Thyroid gland (tissue), 4 donors: ENCODE measurements around the gene KLK11. TPM values are rescaled to one million over a fixed set of nuclear protein-coding genes. Genes with fewer than 3 reads are reported as not detected.

Experiments used
- DNase-seq, 2 donors: peaks; one replicate each; pipeline ENCODE4 v3.0.0-alpha.2; 2019
- H3K27ac ChIP-seq, 3 donors: fragments of 200-600 bp; sonication (generic); 1 replicate in 2 of 3; 2 replicates in 1 of 3; pipeline ENCODE4 v1.5.1; 2016 to 2019; ENCODE audit warnings: mild to moderate bottlenecking in 1 of 3, moderate library complexity in 1 of 3
- H3K27me3 ChIP-seq: fragments of 200-600 bp; sonication (generic); one replicate; pipeline ENCODE4 v1.5.1; 2019
- H3K36me3 ChIP-seq, 2 donors: fragments of 200-600 bp; sonication (generic); one replicate each; pipeline ENCODE4 v1.5.1; 2016 to 2019
- H3K4me1 ChIP-seq, 2 donors: fragments of 200-600 bp; sonication (generic); one replicate each; pipeline ENCODE4 v1.5.1; 2017 to 2019
- H3K4me3 ChIP-seq, 3 donors: fragments of 200-600 bp; sonication (generic); replicated peaks in 1 of 3; 1 replicate in 2 of 3; 2 replicates in 1 of 3; pipeline ENCODE4 v1.5.1; 2016; ENCODE audit warnings: mild to moderate bottlenecking in 1 of 3
- H3K9me3 ChIP-seq: fragments of 200-600 bp; sonication (generic); one replicate; pipeline ENCODE4 v1.5.1; 2017
- POLR2A ChIP-seq, 2 donors: fragments of 450-650 bp; IDR thresholded peaks; one replicate each; pipeline ENCODE4 v1.6.1; 2017; ENCODE audit warnings: antibody characterized with exemption in 2 of 2, mild to moderate bottlenecking in 2 of 2, moderate library complexity in 1 of 2
- WGBS, 2 donors: methylation state at CpG; one replicate each; pipeline ENCODE4 v1.1.5; 2017; 5-methylcytosine and 5-hydroxymethylcytosine counted together
- intact Hi-C: fragments of 100-400 bp; cut with DNase I; formaldehyde crosslinking; loops from one replicate; pipeline ENCODE4 v1.15.1; 2023
- total RNA-seq, 4 donors: library from RNA; depleted of rRNA; stranded (reverse); fragments of >200 nt; gene quantifications; one replicate each; pipeline ENCODE4 v1.2.3, GENCODE V29; 2016
- TF ChIP-seq, protein P1 (sequence below), 6 experiments: fragments of 200-600 bp in 3 of 6; fragments of 450-650 bp in 3 of 6; sonication (generic) in 3 of 6; IDR thresholded peaks; one replicate each; pipeline ENCODE4 v1.5.1; 2016 to 2019; ENCODE audit warnings: antibody characterized with exemption in 6 of 6, mild to moderate bottlenecking in 2 of 6, inconsistent platforms in 1 of 6, moderate library complexity in 1 of 6

KLK11 gene
- total RNA-seq, 4 donors from 2014 or later: 0.40 to 0.93 TPM; not detected in 2

DNA sequence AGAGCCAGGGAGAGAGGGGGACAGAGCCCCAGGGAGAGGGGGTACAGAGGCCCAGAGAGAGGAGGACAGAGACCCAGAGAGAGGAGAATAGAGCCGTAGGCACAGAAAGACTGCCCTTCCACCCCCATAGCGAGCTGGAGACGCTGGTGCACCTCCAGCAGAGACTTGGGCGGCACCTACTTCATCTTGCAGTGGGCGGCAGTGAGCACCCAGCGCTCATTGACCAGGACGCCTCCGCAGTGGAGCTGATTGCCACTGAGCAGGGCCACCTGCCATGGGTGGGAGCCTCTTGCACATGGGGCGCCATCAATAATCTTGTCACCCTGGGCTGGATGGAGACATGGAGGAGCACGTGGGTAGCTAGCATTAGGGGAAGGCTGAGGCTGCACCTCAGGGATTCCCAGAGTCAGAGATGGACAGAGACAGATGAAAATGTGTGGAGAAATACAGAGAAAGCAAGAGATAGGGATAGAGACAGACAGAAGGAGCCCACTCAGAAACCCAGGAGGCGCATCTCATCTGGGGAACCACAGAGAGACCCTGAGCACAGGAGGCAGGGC is 44.7 kb downstream of the KLK11 start:
- WGBS, 2 donors: 53 to 73% methylated on average over 10 to 11 of the region's 11 CpGs
- Histone ChIP-seq H3K27ac (no peak overlapping the region), H3K27me3 (no peaks in the 10 kb centered on the region), H3K9me3 (no peaks in the 10 kb centered on the region), H3K4me1 (no peaks in the 10 kb centered on the region), H3K4me3 (no peak overlapping the region), H3K36me3 (no peaks in the 10 kb centered on the region)
- DNase-seq: no peak
- intact Hi-C loops: no loop called here
- TF ChIP-seq, protein P1, sequence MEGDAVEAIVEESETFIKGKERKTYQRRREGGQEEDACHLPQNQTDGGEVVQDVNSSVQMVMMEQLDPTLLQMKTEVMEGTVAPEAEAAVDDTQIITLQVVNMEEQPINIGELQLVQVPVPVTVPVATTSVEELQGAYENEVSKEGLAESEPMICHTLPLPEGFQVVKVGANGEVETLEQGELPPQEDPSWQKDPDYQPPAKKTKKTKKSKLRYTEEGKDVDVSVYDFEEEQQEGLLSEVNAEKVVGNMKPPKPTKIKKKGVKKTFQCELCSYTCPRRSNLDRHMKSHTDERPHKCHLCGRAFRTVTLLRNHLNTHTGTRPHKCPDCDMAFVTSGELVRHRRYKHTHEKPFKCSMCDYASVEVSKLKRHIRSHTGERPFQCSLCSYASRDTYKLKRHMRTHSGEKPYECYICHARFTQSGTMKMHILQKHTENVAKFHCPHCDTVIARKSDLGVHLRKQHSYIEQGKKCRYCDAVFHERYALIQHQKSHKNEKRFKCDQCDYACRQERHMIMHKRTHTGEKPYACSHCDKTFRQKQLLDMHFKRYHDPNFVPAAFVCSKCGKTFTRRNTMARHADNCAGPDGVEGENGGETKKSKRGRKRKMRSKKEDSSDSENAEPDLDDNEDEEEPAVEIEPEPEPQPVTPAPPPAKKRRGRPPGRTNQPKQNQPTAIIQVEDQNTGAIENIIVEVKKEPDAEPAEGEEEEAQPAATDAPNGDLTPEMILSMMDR (IDR thresholded peaks at IDR 0.05): no peak
- no peak for TF ChIP-seq POLR2A (IDR thresholded peaks at IDR 0.05)

GRCh38 chr19:50980208-50980607 is 46.2 kb downstream of the KLK11 start:
- intact Hi-C loops: no loop called here
- no peaks in the 10 kb centered on the region for H3K9me3 ChIP-seq
- WGBS, 2 donors: 48 to 64% methylated on average over 7 to 13 of the region's 13 CpGs

GRCh38 chr19:50979758-50980157 is 46.7 kb downstream of the KLK11 start:
- Histone ChIP-seq H3K36me3 (no peaks in the 10 kb centered on the region), H3K27ac (no peak overlapping the region), H3K9me3 (no peaks in the 10 kb centered on the region), H3K4me3 (no peak overlapping the region), H3K4me1 (no peaks in the 10 kb centered on the region), H3K27me3 (no peaks in the 10 kb centered on the region)
- TF ChIP-seq POLR2A (IDR thresholded peaks at IDR 0.05): no peak
- TF ChIP-seq, protein P1 (IDR thresholded peaks at IDR 0.05): no peak
- DNase-seq: no peak
- intact Hi-C loops: no loop called here
- WGBS, 2 donors: 58 to 63% methylated on average over 7 to 8 of the region's 8 CpGs

More at GRCh38 chr19:50980208-50980607, 46.2 kb downstream of the KLK11 start:
- Histone ChIP-seq H3K27ac (no peak overlapping the region), H3K4me1 (no peaks in the 10 kb centered on the region), H3K27me3 (no peaks in the 10 kb centered on the region), H3K4me3 (no peak overlapping the region), H3K36me3 (no peaks in the 10 kb centered on the region)
- no peak for DNase-seq
- TF ChIP-seq, protein P1 (IDR thresholded peaks at IDR 0.05): no peak
- no peak for TF ChIP-seq POLR2A (IDR thresholded peaks at IDR 0.05)

- no peaks in the 10 kb centered on the region for H3K4me1 ChIP-seq
- no peak overlapping the region for H3K27ac ChIP-seq
- no peaks in the 10 kb centered on the region for H3K9me3 ChIP-seq
- intact Hi-C loops: no loop called here
- no peaks in the 10 kb centered on the region for H3K27me3 ChIP-seq
- H3K4me3 ChIP-seq: no peak overlapping the region
- DNase-seq: no peak
- WGBS, 2 donors: 70 to 72% methylated on average over 5 of the region's 5 CpGs
- TF ChIP-seq POLR2A (IDR thresholded peaks at IDR 0.05): no peak
- TF ChIP-seq, protein P1 (IDR thresholded peaks at IDR 0.05): no peak
- H3K36me3 ChIP-seq: no peaks in the 10 kb centered on the region
Measured at GRCh38 chr19:50978772-50979390, 47.5 kb downstream of the KLK11 start.

DNA sequence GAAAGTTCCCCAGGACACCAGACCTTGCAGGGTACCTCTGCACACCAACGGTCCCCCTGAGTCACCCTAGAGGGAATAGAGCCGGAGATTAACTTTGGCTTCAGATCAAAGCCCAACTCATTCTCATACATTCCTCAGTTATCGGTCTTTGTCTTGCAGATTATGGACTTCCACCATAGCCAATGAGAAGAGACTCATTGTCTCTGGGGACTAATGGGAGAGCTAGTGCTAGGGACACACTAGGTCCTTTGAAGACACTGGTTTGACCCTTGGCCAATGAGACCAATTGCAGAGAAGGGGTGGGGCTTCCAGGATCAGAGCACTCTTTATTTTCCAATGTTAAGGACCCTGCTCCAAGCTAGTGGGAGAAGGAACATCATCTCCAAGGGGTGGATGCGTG is 48.8 kb downstream of the KLK11 start:
- no peaks in the 10 kb centered on the region for H3K4me1 ChIP-seq
- intact Hi-C loops: no loop called here
- no peaks in the 10 kb centered on the region for H3K36me3 ChIP-seq
- no peak overlapping the region for H3K4me3 ChIP-seq
- WGBS, 2 donors: 84% methylated on average over 4 of the region's 4 CpGs
- no peak for TF ChIP-seq POLR2A (IDR thresholded peaks at IDR 0.05)
- TF ChIP-seq, protein P1 (IDR thresholded peaks at IDR 0.05): no peak
- no peak overlapping the region for H3K27ac ChIP-seq
- H3K27me3 ChIP-seq: no peaks in the 10 kb centered on the region
- H3K9me3 ChIP-seq: no peaks in the 10 kb centered on the region
- no peak for DNase-seq
